ENCODE data around the gene GCM1. TPM values are rescaled to one million over a fixed set of nuclear protein-coding genes. Genes with fewer than 3 reads are reported as not detected.
"Not testable (repeated sequence)": the region's sequence is repeated elsewhere in the genome, so short reads cannot be mapped to it uniquely, and the experiment has no call there.

The GCM1 gene
- polyA plus RNA-seq, 3 donors, result 0.08 TPM; not detected in 2

- H4K20me1 ChIP-seq (ENCODE audit: insufficient read depth, low read length), result no peaks in the 10 kb centered on the region
- no peaks in the 10 kb centered on the region for H3K79me2 ChIP-seq (ENCODE audit: insufficient read depth, low read length)
- no peaks in the 10 kb centered on the region for H3K9me3 ChIP-seq (replicated peaks in 1 of 2; ENCODE audit: control insufficient read depth in 1 of 2, insufficient read depth in 1 of 2, low read length in 2 of 2)
- no peak overlapping the region for H3K27ac Mint-ChIP-seq
- H2AFZ ChIP-seq (ENCODE audit: insufficient read depth, low read depth, low read length, poor library complexity, severe bottlenecking), result no peak overlapping the region
- peaks cover 0 to 4% (median 2%) of the 10 kb centered on the region in 7 donors for H3K9me3 Mint-ChIP-seq
- intact Hi-C loops (cut with micrococcal nuclease), result no loop called here
- no peak overlapping the region for H3K4me3 Mint-ChIP-seq
- H3K9ac ChIP-seq (ENCODE audit: insufficient read depth, low read length, poor library complexity, severe bottlenecking), result no peak overlapping the region
- no peaks in the 10 kb centered on the region for H3K36me3 ChIP-seq (replicated peaks in 1 of 2; ENCODE audit: control insufficient read depth in 1 of 2, insufficient read depth in 2 of 2, low read length in 2 of 2)
- no peak overlapping the region for H3K4me3 ChIP-seq (replicated peaks in 1 of 3; ENCODE audit: low read depth in 2 of 3, low read length in 3 of 3)
- peaks cover 20% of the 10 kb centered on the region for H3K4me1 Mint-ChIP-seq
- no peak overlapping the region for H3K4me2 ChIP-seq (replicated peaks; ENCODE audit: extremely low read depth, low read length, poor library complexity, severe bottlenecking)
- no peak overlapping the region for H3K27ac ChIP-seq (ENCODE audit: low read depth in 1 of 2, low read length in 2 of 2)
- peaks cover 7 to 10% of the 10 kb centered on the region in 2 donors for H3K4me1 ChIP-seq (ENCODE audit: control insufficient read depth in 1 of 2, insufficient read depth in 2 of 2, low read length in 2 of 2)
- H3K27me3 ChIP-seq (ENCODE audit: control insufficient read depth in 2 of 2, insufficient read depth in 2 of 2, low read length in 2 of 2), result no peaks in the 10 kb centered on the region
- TF ChIP-seq, protein P1, sequence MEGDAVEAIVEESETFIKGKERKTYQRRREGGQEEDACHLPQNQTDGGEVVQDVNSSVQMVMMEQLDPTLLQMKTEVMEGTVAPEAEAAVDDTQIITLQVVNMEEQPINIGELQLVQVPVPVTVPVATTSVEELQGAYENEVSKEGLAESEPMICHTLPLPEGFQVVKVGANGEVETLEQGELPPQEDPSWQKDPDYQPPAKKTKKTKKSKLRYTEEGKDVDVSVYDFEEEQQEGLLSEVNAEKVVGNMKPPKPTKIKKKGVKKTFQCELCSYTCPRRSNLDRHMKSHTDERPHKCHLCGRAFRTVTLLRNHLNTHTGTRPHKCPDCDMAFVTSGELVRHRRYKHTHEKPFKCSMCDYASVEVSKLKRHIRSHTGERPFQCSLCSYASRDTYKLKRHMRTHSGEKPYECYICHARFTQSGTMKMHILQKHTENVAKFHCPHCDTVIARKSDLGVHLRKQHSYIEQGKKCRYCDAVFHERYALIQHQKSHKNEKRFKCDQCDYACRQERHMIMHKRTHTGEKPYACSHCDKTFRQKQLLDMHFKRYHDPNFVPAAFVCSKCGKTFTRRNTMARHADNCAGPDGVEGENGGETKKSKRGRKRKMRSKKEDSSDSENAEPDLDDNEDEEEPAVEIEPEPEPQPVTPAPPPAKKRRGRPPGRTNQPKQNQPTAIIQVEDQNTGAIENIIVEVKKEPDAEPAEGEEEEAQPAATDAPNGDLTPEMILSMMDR (IDR thresholded peaks at IDR 0.05), result no peak
- H3K36me3 Mint-ChIP-seq, result no peaks in the 10 kb centered on the region
- DNase-seq, result no peak
- 75% methylated on average over 1 of the region's 2 CpGs for WGBS (ENCODE audit: insufficient coverage)
- H3K27me3 Mint-ChIP-seq (ENCODE audit: low read depth in 3 of 3), result peaks cover 0 to 6% (median 1%) of the 10 kb centered on the region in 3 donors
These were observed 10.9 kb upstream of the GCM1 start for GRCh38 chr6:53159558-53159957.

DNA sequence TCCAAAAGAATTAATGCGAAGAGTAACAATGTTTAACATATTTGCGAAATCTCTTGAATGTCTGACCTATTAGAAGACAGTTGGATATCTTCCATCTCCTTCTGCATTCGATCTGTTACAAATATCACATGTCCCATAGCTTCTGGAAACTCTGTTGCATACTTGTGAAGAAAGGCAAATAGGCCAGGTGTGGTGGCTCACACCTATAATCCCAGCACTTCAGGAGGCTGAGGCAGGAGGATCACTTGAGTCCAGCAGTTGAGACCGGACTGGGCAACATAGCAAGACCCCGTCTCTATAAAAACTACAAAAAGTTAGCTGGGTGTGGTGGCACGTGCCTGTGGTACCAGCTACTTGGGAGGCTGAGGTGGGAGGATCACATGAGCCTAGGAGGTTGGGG lies 9.4 kb upstream of the GCM1 start:
- H3K4me3 ChIP-seq (replicated peaks in 1 of 3; ENCODE audit: low read depth in 2 of 3, low read length in 3 of 3); H3K79me2 ChIP-seq (ENCODE audit: insufficient read depth, low read length); H2AFZ ChIP-seq (ENCODE audit: insufficient read depth, low read depth, low read length, poor library complexity, severe bottlenecking); H3K9me3 Mint-ChIP-seq; H4K20me1 ChIP-seq (ENCODE audit: insufficient read depth, low read length); H3K27me3 Mint-ChIP-seq (ENCODE audit: low read depth in 3 of 3); H3K27ac ChIP-seq (ENCODE audit: low read depth in 1 of 2, low read length in 2 of 2); intact Hi-C loops (cut with micrococcal nuclease); H3K4me2 ChIP-seq (replicated peaks; ENCODE audit: extremely low read depth, low read length, poor library complexity, severe bottlenecking); H3K36me3 Mint-ChIP-seq; H3K27ac Mint-ChIP-seq; H3K36me3 ChIP-seq (replicated peaks in 1 of 2; ENCODE audit: control insufficient read depth in 1 of 2, insufficient read depth in 2 of 2, low read length in 2 of 2); H3K27me3 ChIP-seq (ENCODE audit: control insufficient read depth in 2 of 2, insufficient read depth in 2 of 2, low read length in 2 of 2); H3K9ac ChIP-seq (ENCODE audit: insufficient read depth, low read length, poor library complexity, severe bottlenecking); DNase-seq; H3K4me3 Mint-ChIP-seq; H3K9me3 ChIP-seq (replicated peaks in 1 of 2; ENCODE audit: control insufficient read depth in 1 of 2, insufficient read depth in 1 of 2, low read length in 2 of 2): not testable (repeated sequence)
- peaks cover 18% of the 10 kb centered on the region for H3K4me1 Mint-ChIP-seq
- H3K4me1 ChIP-seq (ENCODE audit: control insufficient read depth in 1 of 2, insufficient read depth in 2 of 2, low read length in 2 of 2), result peaks cover 7 to 10% of the 10 kb centered on the region in 2 donors
- WGBS (ENCODE audit: insufficient coverage), result 100% methylated on average over 4 of the region's 6 CpGs

- H3K4me1 Mint-ChIP-seq; intact Hi-C loops (cut with micrococcal nuclease); H3K9me3 Mint-ChIP-seq; H3K9ac ChIP-seq (ENCODE audit: insufficient read depth, low read length, poor library complexity, severe bottlenecking); H2AFZ ChIP-seq (ENCODE audit: insufficient read depth, low read depth, low read length, poor library complexity, severe bottlenecking); H3K9me3 ChIP-seq (replicated peaks in 1 of 2; ENCODE audit: control insufficient read depth in 1 of 2, insufficient read depth in 1 of 2, low read length in 2 of 2); H3K27ac Mint-ChIP-seq; H3K27me3 ChIP-seq (ENCODE audit: control insufficient read depth in 2 of 2, insufficient read depth in 2 of 2, low read length in 2 of 2); DNase-seq; H3K4me2 ChIP-seq (replicated peaks; ENCODE audit: extremely low read depth, low read length, poor library complexity, severe bottlenecking); H3K4me1 ChIP-seq (ENCODE audit: control insufficient read depth in 1 of 2, insufficient read depth in 2 of 2, low read length in 2 of 2); H3K36me3 ChIP-seq (replicated peaks in 1 of 2; ENCODE audit: control insufficient read depth in 1 of 2, insufficient read depth in 2 of 2, low read length in 2 of 2); H3K4me3 Mint-ChIP-seq; H3K27ac ChIP-seq (ENCODE audit: low read depth in 1 of 2, low read length in 2 of 2); H4K20me1 ChIP-seq (ENCODE audit: insufficient read depth, low read length); H3K4me3 ChIP-seq (replicated peaks in 1 of 3; ENCODE audit: low read depth in 2 of 3, low read length in 3 of 3); H3K36me3 Mint-ChIP-seq; H3K79me2 ChIP-seq (ENCODE audit: insufficient read depth, low read length): not testable (repeated sequence)
- peaks cover 2 to 12% (median 3%) of the 10 kb centered on the region in 3 donors for H3K27me3 Mint-ChIP-seq (ENCODE audit: low read depth in 3 of 3)
- 100% methylated on average over 1 of the region's 4 CpGs for whole genome bisulfite sequencing (ENCODE audit: insufficient coverage)
These were observed 6.6 kb upstream of the GCM1 start for GRCh38 chr6:53155279-53155678.
